ENCODE measurements around the gene FXN. TPM values are rescaled to one million over a fixed set of nuclear protein-coding genes. Genes with fewer than 3 reads are reported as not detected.
"Not testable (repeated sequence)": the region's sequence is repeated elsewhere in the genome, so short reads cannot be mapped to it uniquely, and the experiment has no call there.

FXN gene
- total RNA-seq, 1 donor = 6.5 TPM

DNA sequence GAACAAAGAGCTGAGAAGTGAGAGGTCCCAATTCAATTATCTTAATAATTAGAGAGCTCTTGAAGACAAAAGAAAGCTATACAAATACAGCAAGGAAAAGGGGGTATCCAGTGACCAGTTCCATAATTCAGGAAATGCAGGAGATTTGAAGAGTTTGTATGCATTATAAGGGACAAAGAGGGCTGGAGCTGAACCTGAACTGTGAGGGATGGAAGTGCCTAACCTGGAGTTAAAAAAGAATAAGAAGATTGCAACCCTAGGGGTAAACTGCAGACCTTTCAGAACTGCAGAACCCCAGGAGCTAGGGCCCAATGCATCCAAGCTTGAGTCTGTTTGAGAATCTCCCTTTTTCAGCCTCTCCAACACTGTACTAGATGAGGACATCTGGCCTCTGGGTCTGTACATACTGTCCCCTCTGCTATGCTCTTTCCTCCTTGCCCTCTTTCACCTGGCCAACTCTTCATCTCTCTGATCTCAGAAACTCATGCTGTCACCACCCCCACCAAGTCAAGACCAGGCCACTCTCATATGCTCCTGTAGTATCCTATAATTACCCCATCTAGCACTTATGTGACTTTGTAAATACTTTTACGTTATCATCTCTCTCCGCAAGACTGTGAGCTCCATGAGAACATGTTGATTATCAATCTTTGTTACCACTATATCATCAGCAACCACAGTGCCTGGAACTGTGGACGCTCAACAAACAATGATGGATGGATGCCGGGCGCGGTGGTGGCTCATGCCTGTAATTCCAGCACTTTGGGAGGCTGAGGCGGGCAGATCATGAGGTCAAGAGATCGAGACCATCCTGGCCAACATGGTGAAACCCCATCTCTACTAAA is 15.0 kb upstream of the FXN start:
- no peak for DNase-seq (ENCODE audit: low read depth in 2 of 3, low spot score in 2 of 3)

DNA sequence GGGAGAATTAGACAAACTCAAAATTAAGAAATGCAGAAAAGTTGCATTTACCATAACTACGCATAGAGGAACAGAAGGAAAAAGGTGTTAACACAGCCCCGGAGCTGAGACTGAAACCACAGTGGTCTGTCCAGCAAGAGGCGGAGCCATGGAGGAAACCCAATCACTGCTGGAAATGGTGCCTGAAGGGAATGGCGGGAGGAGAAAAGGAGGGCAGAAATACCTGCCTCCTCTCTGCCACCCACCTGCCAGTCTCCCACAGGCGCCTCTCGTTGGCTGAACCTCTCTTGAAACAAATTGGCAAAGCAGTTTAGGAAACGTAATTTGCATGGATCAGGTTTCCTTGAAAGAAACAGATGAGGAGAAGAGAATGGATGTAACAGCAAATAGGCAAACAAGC is 11.9 kb upstream of the FXN start:
- DNase-seq (ENCODE audit: low read depth in 2 of 3, low spot score in 2 of 3) = no peak

DNA sequence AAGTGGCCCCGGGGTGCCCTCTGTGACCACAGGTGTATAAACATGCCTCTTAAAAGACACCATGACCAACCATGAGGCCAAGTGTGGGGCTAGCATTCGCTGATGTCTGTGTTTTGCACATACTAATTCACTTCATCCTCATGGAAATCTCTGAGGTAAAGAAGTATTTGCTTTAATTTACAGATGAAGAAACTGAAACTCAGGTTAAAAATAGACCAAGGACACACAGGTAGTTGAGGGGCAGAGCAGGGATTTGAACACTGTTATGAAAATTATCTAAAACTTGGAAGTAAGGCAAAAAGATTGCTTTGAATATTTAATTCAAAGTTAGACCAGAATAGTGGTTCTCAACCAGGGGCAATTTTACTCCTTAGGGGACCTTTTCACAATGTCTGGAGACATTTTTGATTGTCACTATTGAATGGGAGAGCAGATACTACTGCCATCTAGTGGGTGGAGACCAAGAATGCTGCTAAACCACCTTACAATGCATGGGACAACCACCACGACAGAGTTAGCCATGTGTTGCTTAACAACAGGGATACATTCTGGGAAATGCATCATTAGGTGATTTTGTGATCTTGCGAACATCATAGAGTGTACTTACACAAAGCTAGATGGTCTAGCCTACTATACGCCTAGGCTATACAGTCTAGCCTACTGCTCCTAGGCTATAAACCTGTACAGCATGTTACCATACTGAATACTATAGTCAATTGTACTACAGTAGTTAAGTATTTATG is 8.0 kb upstream of the FXN start:
- DNase-seq (ENCODE audit: low read depth in 2 of 3, low spot score in 2 of 3) = peak in 2 of 3 donors; percentile 67 to 85

DNA sequence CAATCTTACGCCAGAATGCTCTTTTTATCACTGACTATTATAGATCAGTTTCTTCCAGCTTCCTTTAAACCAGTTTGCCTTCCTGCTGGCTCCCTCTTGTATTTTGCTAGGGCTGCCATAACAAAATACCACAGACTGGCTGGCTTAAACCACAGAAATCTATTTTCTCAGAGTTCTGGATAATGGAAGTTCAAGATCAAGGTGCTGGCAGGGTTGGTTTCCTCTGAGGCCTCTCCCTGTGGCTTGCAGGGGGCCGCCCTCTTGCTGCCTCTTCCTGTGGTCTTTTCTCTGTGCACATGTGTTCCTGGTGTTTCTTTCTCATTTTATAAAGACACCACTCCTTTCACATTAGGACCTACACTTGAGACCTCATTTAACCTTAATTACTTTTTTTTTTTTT is 6.8 kb upstream of the FXN start:
- DNase-seq (ENCODE audit: low read depth in 2 of 3, low spot score in 2 of 3) = peak in 2 of 3 donors; percentile 82 to 95

DNA sequence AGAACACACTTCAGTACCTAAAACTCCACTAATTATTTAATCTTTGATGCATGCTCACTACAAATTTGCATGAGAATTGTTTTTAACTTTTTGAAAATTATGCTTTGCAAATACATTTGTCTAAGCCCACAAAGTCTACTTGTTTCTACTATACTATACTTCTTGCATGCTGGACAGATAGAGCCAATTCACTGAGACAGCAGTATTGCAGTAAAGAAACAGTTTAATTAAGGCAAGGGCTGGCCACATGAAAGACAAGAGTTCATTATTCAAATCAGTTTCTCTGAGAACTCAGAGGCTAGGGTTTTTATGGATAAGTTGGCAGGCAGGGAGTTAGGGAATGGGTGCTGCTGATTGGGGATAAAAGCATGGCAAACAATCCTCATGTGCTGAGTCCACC is 6.0 kb upstream of the FXN start:
- DNase-seq (ENCODE audit: low read depth in 2 of 3, low spot score in 2 of 3) = peak in 1 of 3 donors; percentile 26

DNA sequence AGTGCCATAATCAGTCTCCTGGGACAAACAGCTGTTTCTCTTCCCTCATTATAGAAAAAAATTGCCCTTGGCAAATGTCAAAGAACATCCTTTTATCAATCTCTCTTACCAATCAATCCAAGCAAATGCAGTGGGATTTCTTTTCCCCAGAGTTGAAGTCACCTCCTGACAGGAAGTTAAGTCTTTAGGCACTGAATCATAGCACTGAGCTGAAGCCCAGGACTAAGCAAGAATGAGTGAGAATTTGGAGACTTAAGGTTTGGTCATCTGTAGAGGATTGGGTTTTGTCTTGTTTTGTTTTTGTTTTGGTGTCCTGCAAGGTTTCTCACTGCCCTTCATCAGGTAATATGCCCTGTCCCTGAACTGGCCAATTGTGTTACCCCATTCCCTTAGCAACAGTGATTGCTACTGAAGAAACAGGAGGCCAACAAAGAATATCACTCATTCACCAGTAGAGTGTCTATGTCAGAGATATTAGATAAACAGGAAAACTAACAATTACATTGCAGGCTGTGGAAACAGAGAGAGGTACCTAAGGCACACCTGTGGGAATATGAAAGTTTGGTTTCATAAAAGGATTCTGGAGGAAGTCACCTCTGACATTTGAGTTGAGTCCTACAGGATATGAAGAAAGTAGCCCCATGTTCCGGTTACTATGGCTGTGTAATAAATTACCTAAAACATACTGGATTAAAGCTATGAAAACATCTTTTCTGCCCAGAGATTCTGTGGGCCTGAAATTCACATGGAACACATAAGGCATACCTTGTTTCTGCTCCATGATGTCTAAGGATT is 4.5 kb upstream of the FXN start:
- DNase-seq (ENCODE audit: low read depth in 2 of 3, low spot score in 2 of 3) = no peak

DNA sequence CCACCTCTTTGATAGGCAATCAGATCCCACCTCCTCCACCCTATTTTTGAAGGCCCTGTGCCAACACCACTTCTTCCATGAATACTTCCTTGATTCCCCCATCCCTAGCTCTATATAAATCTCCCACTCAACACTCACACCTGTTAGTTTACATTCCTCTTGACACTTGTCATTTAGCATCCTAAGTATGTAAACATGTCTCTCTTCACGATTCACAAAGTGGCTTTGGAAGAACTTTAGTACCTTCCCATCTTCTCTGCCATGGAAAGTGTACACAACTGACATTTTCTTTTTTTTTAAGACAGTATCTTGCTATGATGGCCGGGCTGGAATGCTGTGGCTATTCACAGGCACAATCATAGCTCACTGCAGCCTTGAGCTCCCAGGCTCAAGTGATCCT is 1.5 kb upstream of the FXN start:
- DNase-seq (ENCODE audit: low read depth in 2 of 3, low spot score in 2 of 3) = no peak

DNA sequence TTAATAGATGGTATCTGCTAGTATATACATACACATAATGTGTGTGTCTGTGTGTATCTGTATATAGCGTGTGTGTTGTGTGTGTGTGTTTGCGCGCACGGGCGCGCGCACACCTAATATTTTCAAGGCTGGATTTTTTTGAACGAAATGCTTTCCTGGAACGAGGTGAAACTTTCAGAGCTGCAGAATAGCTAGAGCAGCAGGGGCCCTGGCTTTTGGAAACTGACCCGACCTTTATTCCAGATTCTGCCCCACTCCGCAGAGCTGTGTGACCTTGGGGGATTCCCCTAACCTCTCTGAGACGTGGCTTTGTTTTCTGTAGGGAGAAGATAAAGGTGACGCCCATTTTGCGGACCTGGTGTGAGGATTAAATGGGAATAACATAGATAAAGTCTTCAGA is 757 bp downstream of the FXN start:
- peak in 1 of 3 donors; percentile 36 for DNase-seq (ENCODE audit: low read depth in 2 of 3, low spot score in 2 of 3)

DNA sequence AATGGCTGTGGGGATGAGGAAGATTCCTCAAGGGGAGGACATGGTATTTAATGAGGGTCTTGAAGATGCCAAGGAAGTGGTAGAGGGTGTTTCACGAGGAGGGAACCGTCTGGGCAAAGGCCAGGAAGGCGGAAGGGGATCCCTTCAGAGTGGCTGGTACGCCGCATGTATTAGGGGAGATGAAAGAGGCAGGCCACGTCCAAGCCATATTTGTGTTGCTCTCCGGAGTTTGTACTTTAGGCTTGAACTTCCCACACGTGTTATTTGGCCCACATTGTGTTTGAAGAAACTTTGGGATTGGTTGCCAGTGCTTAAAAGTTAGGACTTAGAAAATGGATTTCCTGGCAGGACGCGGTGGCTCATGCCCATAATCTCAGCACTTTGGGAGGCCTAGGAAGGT is 1.2 kb downstream of the FXN start:
- DNase-seq (ENCODE audit: low read depth in 2 of 3, low spot score in 2 of 3) = no peak

DNA sequence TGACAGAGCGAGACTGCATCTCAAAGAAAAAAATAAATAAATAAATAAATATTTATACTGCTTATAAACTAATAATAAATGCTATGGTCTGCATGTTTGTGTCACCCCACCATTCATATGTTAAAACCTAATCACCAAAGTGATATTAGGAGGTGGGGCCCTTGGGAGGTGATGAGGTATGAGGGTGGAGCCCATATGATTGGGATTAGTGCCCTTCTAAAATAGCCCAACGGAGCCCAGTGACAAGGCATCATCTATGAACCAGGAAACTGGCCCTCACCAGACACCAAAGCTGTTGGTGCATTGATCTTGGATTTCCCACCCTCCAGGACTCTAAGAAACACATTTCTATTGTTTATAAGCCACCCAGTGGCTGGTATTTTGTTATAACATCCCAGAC is 5.1 kb downstream of the FXN start:
- no peak for DNase-seq (ENCODE audit: low read depth in 2 of 3, low spot score in 2 of 3)

DNA sequence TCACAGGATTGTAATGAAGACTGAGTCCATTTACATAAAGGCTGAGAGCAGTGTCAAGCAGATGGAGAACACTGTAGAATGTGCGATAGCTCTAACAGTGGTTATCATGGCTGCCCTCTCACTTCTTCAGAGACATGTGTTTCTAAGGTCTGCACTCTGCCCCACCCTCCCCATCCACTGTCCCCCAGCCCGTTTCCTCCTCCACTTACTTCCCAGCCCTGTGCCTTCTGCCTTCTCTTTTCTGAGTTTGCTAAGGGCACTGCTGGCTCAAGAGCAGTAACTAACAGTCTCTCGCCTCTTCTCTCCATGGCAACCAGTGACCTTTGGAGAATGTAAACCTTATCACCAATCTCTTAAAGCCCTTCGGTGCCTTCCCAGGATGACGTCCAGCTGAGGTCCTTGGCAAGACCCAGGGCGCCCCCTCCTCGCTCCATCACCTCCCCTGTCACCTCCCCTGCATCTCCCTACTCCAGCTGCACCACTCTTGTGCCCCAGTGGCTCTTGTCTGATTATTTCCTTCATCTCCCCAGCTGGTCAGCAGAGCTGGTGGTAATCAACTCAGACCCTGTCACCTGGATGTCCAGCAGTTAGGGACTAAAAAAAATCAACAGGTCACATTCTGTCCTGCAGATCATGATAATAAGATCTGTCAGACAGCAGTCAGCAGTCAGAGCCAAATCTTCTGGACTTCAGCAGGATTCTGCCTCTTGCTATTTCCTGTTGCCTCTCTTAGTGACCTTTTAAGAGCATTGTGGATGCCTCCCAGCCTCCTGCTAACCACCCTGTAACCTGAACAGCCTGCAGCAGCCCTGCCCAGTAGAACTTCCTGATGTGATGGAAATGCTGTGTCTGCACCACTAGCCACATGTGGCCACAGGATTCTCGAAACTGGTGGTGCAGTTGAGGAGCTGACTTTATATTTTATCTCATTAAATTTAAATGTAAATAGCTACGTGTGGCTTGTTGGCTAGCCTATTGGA is 9.0 kb downstream of the FXN start:
- DNase-seq (ENCODE audit: low read depth in 2 of 3, low spot score in 2 of 3) = no peak

DNA sequence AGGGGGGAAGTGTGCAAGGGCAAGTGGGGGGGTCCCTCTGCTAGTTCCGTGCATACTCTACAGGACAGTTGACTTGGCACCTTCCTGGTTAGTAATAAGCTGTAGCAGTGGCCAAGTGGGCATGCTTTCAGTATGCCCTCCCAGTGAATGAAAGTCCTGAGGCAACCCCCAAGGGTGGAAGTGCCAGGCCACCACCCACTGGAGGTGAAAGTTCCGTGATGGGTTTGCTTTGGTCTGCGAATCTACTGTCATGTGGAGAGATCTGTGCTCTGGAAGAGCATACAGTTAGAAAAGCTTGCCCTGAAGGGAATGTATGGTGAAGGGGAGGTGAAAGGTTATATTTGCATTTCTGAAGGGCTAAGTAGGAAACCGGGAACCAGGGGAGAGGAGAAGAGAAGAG is 10.3 kb downstream of the FXN start:
- DNase-seq (ENCODE audit: low read depth in 2 of 3, low spot score in 2 of 3) = no peak

DNA sequence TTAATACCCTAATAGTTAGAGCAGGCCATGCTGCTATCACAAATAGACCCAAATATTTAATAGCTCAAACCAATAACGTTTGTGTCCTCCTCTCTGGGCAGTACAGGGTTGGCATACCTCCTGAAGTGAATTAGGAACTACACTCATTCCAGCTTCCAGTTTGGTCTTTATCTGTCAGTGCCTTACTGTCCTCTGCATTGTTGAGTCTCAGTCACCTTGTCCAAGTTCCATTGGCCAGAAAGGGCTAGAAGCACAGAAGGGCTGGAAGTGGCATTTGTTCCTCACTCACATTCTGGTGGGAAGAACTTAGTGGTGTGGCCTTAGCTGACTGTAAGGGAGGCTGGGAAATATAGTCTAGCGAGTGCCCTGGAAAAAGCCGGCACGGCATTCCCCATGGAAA is 11.2 kb downstream of the FXN start:
- DNase-seq (ENCODE audit: low read depth in 2 of 3, low spot score in 2 of 3) = no peak

DNA sequence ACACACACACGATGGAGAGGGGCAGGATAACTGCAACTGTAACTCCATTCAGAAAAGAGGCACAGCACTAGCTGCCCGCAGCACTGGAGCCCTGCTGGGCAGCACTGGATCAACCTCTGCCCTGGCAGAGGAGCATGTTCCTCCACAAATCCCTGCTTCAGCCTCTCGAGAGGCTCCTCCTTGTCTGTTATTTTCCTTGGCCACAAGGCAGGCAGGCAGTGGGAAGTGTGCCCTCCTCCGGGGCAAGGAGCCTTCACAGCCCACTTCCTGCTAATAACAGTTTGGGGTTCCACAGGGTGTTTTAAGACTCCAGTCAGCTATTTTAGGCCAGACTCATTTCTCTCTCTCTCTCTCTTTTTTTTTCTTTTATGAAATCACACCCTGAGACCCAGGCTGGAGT is 11.8 kb downstream of the FXN start:
- DNase-seq (ENCODE audit: low read depth in 2 of 3, low spot score in 2 of 3) = peak in 1 of 3 donors; percentile 45

DNA sequence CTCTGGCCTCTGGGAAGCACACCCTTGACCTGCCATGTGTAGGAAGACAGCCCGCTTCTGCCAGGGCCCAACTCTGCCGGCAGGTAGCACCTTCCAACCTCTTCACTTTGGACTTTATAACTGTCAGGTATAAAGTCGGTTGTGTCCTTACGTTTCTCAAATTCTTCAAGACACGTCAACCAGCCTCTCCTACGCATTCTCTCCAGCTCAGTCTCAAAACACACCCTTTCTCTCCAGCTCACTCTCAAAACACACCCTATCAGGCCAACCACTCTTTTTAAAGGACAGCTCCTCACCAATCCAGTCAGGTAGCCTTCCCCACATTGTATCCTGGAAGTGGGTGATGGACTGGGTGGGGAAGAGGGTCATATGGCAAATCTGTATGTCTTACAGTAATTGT is 13.5 kb downstream of the FXN start:
- DNase-seq (ENCODE audit: low read depth in 2 of 3, low spot score in 2 of 3) = no peak

DNA sequence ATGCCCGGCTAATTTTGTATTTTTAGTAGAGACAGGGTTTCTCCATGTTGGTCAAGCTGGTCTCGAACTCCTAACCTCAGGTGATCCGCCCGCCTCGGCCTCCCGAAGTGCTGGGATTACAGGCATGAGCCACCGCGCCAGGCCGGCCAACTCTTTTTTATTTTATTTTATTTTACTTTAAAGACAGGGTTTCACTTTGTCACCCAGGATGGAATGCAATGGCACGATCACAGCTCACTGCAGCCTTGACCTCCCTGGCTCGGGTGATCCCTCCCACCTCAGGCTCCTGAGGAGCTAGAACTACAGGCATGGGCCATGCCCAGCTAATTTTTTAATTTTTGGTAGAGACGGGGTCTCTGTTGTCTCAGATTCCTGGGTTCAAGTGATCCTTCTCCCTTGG is 15.4 kb downstream of the FXN start:
- not testable (repeated sequence) for DNase-seq (ENCODE audit: low read depth in 2 of 3, low spot score in 2 of 3)

DNA sequence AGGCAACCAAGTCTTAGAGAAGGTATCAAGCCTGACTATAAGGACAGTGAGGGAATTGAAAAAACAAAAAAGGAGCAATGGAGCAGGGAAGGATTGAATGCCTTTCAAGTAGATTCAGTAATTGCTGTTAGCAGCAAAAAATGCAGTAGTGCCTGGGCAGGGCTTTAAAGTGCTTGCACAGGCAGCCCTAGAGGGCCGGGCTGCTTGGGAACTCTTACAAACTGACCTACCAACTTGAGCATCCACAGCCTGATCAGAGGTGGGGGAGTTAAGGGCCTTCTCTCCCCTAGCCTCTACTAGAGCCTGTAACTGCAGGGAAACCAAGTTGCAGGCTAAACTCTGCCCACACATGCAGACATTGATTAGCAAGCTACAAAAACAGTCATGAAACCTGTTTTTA is 19.4 kb downstream of the FXN start:
- no peak for DNase-seq (ENCODE audit: low read depth in 2 of 3, low spot score in 2 of 3)

DNA sequence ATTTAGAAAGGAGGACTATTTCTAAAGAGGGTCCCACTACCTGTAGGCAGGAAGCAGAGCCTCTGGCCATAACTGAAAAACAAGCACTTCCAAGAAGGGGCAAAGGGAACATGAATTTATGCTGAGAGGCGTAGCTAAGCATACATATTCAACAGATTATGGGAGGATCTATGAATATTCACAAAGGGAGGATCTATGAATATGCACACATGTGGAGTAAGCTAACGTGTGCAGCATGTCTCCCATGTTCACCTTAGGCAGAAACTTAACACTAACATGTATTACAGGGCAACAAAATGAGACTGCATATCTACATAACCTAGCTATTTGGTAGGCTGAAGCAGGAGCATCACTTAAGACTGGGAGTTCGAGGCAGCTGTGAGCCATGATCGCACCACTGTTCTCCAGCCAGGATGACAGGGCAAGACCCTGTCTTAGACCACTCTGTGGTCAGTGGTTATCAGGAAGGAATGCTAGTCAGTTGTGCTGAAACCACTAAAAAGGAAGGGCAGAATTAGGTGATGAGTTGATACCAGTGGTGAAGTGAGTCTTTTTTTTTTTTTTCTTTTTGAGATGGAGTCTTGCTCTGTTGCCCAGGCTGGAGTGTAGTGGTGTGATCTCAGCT is 20.8 kb downstream of the FXN start:
- no peak for DNase-seq (ENCODE audit: low read depth in 2 of 3, low spot score in 2 of 3)

DNA sequence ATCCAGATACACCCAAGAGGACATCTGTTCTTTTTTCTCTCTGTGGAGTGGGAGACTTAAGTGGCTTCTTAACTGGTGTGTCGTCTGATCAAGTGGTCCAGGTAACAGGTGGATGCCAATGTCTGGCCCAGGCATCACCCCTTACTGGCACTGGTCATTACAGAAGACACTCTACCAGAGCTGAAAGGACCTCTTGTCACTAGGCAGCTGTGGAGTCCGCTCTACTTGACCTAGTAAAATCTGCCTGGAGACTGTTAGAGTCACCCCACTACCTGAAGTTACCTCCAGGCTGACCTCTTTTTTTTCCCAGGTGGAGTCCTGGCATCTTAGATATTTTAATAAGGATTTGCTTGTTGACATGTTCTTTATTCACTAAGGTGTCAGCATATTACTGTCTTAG is 22.5 kb downstream of the FXN start:
- DNase-seq (ENCODE audit: low read depth in 2 of 3, low spot score in 2 of 3) = no peak

DNA sequence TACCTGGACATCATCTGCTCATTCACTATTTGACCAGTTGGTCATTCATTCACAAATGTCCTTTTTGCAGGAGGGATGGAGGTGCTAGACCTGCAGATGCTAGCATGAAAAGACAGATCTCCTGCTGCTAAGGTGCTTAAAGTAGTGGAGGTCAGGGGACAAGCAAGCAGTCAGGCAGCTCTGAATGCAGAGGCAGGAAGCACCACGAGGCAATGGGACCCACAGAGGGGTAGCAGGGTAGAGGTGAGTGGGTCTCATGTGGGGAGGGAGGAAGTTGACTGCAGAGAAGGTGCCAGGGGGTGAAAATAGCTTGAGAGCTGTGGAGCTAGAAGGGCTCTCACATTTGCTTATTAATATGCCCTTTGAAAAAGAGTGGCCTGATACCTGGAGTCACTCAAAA is 25.2 kb downstream of the FXN start:
- no peak for DNase-seq (ENCODE audit: low read depth in 2 of 3, low spot score in 2 of 3)
